HL-60 (cell line): Measurements from ENCODE around the gene HHAT.

Source experiments
- GABPA ChIP-seq: IDR thresholded peaks from 2 replicates; pipeline ENCODE4 v1.6.1; 2012; ENCODE audit warnings: low read depth
- POLR2AphosphoS5 ChIP-seq: IDR thresholded peaks from 2 replicates; pipeline ENCODE4 v1.6.1; 2012; ENCODE audit warnings: low read depth
- SPI1 ChIP-seq: IDR thresholded peaks from 2 replicates; pipeline ENCODE4 v1.6.1; 2012; ENCODE audit warnings: low read depth, mild to moderate bottlenecking, borderline replicate concordance
- TF ChIP-seq, protein P1 (sequence below): IDR thresholded peaks from one replicate; pipeline ENCODE4 v1.5.1; 2011; ENCODE audit warnings: low read length, control low read depth, inconsistent platforms; ENCODE audit not compliant: insufficient read depth
- TF ChIP-seq, protein P2 (sequence below): IDR thresholded peaks from 2 replicates; pipeline ENCODE4 v1.6.1; 2012; ENCODE audit warnings: low read depth; ENCODE audit not compliant: insufficient replicate concordance

DNA sequence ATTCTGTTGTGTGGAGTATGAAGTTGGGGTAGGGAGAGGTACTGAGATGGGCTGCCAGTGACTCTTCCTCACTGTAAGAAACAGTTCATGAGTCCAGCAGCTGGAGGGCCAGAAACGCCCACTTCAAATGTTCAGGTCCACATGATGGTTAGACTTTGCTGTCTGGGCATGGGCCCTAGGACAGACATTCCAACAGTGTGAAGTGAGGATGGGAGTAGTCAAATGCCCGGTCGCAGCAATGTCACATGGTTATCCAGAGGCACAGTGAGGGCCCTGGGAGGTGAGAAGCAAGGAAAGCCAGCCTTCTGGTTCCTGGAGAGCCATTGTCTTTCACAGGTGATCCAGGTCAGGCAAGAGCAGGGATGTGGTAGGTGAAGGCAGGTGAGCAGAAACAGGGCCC, 304.4 kb downstream of the HHAT start:
- TF ChIP-seq, protein P1, sequence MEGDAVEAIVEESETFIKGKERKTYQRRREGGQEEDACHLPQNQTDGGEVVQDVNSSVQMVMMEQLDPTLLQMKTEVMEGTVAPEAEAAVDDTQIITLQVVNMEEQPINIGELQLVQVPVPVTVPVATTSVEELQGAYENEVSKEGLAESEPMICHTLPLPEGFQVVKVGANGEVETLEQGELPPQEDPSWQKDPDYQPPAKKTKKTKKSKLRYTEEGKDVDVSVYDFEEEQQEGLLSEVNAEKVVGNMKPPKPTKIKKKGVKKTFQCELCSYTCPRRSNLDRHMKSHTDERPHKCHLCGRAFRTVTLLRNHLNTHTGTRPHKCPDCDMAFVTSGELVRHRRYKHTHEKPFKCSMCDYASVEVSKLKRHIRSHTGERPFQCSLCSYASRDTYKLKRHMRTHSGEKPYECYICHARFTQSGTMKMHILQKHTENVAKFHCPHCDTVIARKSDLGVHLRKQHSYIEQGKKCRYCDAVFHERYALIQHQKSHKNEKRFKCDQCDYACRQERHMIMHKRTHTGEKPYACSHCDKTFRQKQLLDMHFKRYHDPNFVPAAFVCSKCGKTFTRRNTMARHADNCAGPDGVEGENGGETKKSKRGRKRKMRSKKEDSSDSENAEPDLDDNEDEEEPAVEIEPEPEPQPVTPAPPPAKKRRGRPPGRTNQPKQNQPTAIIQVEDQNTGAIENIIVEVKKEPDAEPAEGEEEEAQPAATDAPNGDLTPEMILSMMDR, result no peak
- TF ChIP-seq GABPA (no peak), POLR2AphosphoS5 (no peak), SPI1 (no peak)
- TF ChIP-seq, protein P2, sequence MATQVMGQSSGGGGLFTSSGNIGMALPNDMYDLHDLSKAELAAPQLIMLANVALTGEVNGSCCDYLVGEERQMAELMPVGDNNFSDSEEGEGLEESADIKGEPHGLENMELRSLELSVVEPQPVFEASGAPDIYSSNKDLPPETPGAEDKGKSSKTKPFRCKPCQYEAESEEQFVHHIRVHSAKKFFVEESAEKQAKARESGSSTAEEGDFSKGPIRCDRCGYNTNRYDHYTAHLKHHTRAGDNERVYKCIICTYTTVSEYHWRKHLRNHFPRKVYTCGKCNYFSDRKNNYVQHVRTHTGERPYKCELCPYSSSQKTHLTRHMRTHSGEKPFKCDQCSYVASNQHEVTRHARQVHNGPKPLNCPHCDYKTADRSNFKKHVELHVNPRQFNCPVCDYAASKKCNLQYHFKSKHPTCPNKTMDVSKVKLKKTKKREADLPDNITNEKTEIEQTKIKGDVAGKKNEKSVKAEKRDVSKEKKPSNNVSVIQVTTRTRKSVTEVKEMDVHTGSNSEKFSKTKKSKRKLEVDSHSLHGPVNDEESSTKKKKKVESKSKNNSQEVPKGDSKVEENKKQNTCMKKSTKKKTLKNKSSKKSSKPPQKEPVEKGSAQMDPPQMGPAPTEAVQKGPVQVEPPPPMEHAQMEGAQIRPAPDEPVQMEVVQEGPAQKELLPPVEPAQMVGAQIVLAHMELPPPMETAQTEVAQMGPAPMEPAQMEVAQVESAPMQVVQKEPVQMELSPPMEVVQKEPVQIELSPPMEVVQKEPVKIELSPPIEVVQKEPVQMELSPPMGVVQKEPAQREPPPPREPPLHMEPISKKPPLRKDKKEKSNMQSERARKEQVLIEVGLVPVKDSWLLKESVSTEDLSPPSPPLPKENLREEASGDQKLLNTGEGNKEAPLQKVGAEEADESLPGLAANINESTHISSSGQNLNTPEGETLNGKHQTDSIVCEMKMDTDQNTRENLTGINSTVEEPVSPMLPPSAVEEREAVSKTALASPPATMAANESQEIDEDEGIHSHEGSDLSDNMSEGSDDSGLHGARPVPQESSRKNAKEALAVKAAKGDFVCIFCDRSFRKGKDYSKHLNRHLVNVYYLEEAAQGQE, result no peak
